ENCODE results near the gene GNA12. TPM values are rescaled to one million over a fixed set of nuclear protein-coding genes. Genes with fewer than 3 reads are reported as not detected.
"Not testable (repeated sequence)": the region's sequence is repeated elsewhere in the genome, so short reads cannot be mapped to it uniquely, and the experiment has no call there.

Gene GNA12
- total and polyA plus RNA-seq, 8 donors = 2.0 to 54.6 (median 22.0) TPM

DNA sequence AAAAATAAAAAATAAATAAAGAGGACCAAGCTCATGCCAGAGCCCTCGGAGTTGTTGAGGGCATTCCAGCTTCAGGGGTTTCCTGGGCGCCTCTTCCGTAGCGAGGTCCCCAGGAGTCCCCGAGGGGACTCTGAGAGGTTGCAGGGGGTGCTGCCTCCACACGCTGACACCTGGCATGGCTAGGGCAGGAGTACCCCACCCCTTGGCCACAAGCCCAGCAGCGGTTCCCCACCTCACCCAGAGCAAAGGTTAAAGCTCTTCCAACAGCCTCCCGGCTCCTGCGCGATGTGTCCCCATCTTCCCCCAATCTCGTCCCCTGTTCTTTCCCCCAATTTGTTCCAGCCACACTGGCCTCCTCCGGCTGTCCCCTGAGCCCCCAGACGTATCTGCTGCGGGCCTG is 151.6 kb downstream of the GNA12 start:
- H3K27me3 ChIP-seq = peaks cover 15 to 32% (median 23%) of the 10 kb centered on the region in 3 donors
- H3K36me3 ChIP-seq = no peaks in the 10 kb centered on the region
- TF ChIP-seq, protein P1, sequence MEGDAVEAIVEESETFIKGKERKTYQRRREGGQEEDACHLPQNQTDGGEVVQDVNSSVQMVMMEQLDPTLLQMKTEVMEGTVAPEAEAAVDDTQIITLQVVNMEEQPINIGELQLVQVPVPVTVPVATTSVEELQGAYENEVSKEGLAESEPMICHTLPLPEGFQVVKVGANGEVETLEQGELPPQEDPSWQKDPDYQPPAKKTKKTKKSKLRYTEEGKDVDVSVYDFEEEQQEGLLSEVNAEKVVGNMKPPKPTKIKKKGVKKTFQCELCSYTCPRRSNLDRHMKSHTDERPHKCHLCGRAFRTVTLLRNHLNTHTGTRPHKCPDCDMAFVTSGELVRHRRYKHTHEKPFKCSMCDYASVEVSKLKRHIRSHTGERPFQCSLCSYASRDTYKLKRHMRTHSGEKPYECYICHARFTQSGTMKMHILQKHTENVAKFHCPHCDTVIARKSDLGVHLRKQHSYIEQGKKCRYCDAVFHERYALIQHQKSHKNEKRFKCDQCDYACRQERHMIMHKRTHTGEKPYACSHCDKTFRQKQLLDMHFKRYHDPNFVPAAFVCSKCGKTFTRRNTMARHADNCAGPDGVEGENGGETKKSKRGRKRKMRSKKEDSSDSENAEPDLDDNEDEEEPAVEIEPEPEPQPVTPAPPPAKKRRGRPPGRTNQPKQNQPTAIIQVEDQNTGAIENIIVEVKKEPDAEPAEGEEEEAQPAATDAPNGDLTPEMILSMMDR (IDR thresholded peaks at IDR 0.05) = no peak
- TF ChIP-seq POLR2AphosphoS5 (IDR thresholded peaks at IDR 0.05) = no peak
- no peak for TF ChIP-seq POLR2A (IDR thresholded peaks at IDR 0.05)
- no peak for TF ChIP-seq EP300 (IDR thresholded peaks at IDR 0.05)
- no peak overlapping the region for H3K4me3 ChIP-seq
- peaks cover 10 to 20% (median 16%) of the 10 kb centered on the region in 4 donors for H3K4me1 ChIP-seq
- H3K9me3 ChIP-seq = no peaks in the 10 kb centered on the region
- no peak for DNase-seq
- WGBS, 5 donors = 65 to 83% (median 75%) methylated on average over 14 of the region's 14 CpGs
- H3K27ac ChIP-seq = no peak overlapping the region
- intact Hi-C loops (cut with DNase I; ENCODE audit: low total_unique reads) = no loop called here

DNA sequence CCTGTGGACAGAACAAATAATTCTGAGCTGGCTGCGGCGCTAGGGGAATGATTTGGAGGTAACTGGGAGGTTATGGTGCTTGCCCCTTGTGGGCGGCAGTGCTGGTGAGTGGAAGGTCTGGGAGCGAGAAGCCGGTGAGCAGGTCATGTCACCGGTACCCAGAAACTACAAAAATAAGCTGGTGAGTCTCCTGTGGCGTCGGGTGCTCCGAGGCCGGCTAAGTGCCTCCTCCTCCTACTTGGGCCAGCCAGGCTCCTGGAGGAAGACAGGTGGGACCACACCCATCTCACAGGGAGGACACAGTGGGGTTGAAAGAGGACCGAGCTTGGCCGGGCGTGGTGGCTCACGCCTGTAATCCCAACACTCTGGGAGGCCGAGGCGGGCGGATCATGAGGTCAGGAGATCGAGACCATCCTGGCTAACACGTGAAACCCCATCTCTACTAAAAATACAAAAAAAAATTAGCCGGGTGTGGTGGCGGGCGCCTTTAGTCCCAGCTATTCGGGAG is 152.1 kb downstream of the GNA12 start:
- H3K36me3 ChIP-seq; intact Hi-C loops (cut with DNase I; ENCODE audit: low total_unique reads); DNase-seq; H3K27ac ChIP-seq; H3K9me3 ChIP-seq; H3K4me3 ChIP-seq: not testable (repeated sequence)
- Histone ChIP-seq H3K4me1 (peaks cover 14 to 25% (median 21%) of the 10 kb centered on the region in 4 donors), H3K27me3 (peaks cover 15 to 37% (median 29%) of the 10 kb centered on the region in 3 donors)
- WGBS, 5 donors = 82 to 91% (median 85%) methylated on average over 23 of the region's 23 CpGs

DNA sequence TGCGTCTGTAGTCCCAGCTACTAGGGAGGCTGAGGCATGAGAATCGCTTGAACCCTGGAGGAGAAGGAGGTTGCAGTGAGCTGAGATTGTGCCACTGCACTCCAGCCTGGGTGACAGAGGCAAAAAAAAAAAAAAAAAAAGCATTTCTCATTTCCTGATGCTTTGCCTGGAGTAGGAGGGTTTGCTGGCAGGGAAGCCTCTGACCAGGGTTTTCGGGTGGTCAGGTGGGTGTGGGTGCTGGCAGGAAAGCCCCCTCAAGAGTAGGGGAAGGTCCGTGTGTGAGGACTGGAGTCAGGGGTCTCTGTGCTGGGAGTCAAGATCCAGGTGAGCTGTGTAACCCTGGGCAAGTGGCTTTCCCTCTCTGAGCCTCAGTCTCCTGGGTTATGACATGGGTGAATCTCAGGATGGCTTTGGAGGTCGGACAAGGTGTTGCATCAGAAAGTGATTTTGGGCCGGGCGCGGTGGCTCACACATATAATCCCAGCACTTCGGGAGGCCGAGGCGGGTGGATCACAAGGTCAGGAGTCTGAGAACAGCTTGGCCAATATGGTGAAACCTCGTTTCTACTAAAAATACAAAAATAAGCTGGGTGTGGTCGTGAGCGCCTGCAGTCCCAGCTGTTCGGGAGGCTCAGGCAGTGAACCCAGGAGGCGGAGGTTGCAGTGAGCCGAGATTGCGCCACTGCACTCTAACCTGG is 152.9 kb downstream of the GNA12 start:
- TF ChIP-seq EP300 (IDR thresholded peaks at IDR 0.05) = no peak
- TF ChIP-seq, protein P1 (IDR thresholded peaks at IDR 0.05) = no peak
- TF ChIP-seq POLR2A (IDR thresholded peaks at IDR 0.05) = no peak
- TF ChIP-seq POLR2AphosphoS5 (IDR thresholded peaks at IDR 0.05) = no peak
- no peaks in the 10 kb centered on the region for H3K9me3 ChIP-seq
- peaks cover 14 to 27% (median 21%) of the 10 kb centered on the region in 4 donors for H3K4me1 ChIP-seq
- WGBS, 5 donors = 77 to 89% (median 87%) methylated on average over 18 of the region's 18 CpGs
- no peak overlapping the region for H3K27ac ChIP-seq
- H3K36me3 ChIP-seq = no peaks in the 10 kb centered on the region
- DNase-seq = no peak
- intact Hi-C loops (cut with DNase I; ENCODE audit: low total_unique reads) = no loop called here
- H3K27me3 ChIP-seq = peaks cover 15 to 45% (median 34%) of the 10 kb centered on the region in 3 donors
- no peak overlapping the region for H3K4me3 ChIP-seq

DNA sequence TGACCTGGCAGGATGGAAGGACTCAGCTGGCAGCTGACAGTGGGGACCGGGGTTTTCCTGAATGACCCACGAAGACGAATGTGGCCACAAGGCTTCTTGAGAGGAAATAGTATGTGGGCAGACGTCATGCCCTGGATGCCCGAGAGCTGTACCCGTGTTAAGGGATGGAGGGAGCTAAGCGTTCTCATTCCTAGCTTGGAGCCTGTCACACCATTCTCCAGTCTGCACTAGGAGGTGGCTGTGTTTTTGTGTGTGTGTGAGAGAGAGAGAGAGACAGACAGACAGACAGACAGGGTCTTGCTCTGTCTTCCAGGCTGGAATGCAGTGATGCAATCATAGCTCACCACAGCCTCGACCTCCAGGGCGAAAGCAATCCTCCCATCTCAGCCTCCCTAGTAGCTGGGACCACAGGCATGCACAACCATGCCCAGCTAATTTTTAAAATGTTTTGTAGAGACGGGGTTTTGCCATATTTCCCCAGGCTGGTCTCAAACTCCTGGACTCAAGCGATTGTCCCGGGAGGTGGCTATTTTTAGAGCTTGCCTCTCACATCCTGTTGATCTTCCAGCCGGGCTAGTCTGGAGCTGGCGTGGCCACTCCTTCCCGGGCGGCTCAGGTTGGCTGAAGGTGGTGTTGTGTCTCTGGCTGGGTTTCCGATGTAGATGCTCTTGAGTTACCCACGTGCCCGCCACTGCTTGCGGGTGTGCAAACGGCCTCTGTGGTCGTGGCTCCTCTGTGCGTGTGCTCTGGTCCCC is 154.0 kb downstream of the GNA12 start:
- DNase-seq = no peak
- peaks cover 15 to 56% (median 37%) of the 10 kb centered on the region in 3 donors for H3K27me3 ChIP-seq
- peaks cover 14 to 27% (median 21%) of the 10 kb centered on the region in 4 donors for H3K4me1 ChIP-seq
- no peak for TF ChIP-seq POLR2A (IDR thresholded peaks at IDR 0.05)
- no peak for TF ChIP-seq EP300 (IDR thresholded peaks at IDR 0.05)
- TF ChIP-seq, protein P1 (IDR thresholded peaks at IDR 0.05) = no peak
- H3K4me3 ChIP-seq = no peak overlapping the region
- no peak overlapping the region for H3K27ac ChIP-seq
- H3K36me3 ChIP-seq = no peaks in the 10 kb centered on the region
- 56 to 64% (median 57%) methylated on average over 23 of the region's 23 CpGs for WGBS, 5 donors
- intact Hi-C loops (cut with DNase I; ENCODE audit: low total_unique reads) = loop anchor here (10.0 kb wide), 1 partner anchor 215 kb away; the partner anchor contains the start of gene GRIFIN
- H3K9me3 ChIP-seq = no peaks in the 10 kb centered on the region

Data from stomach (tissue), 9 donors.